Trophoblast cell (in vitro differentiated cells and primary cell): ENCODE data around the gene CUX1.

Experiments used
- DNase-seq, 2 donors: peaks; one replicate each; pipeline ENCODE4 v3.0.0-alpha.2; 2016
- H2AFZ ChIP-seq: 2 replicates; pipeline ENCODE4 v1.6.1; 2013; ENCODE audit warnings: low read length, moderate library complexity, mild to moderate bottlenecking; ENCODE audit not compliant: insufficient read depth, poor library complexity
- H2AK5ac ChIP-seq: 2 replicates; pipeline ENCODE4 v1.6.1; 2013; ENCODE audit warnings: mild to moderate bottlenecking, low read length
- H2BK120ac ChIP-seq: 2 replicates; pipeline ENCODE4 v1.6.1; 2013; ENCODE audit warnings: low read length, mild to moderate bottlenecking, moderate library complexity; ENCODE audit not compliant: insufficient read depth, poor library complexity
- H2BK12ac ChIP-seq: 2 replicates; pipeline ENCODE4 v1.6.1; 2013; ENCODE audit warnings: mild to moderate bottlenecking, low read length, moderate library complexity
- H2BK5ac ChIP-seq: 2 replicates; pipeline ENCODE4 v1.6.1; 2013; ENCODE audit warnings: low read length, low read depth, moderate library complexity, mild to moderate bottlenecking; ENCODE audit not compliant: poor library complexity
- H3K14ac ChIP-seq: 2 replicates; pipeline ENCODE4 v1.6.1; 2013; ENCODE audit warnings: mild to moderate bottlenecking, low read length
- H3K18ac ChIP-seq: 2 replicates; pipeline ENCODE4 v1.6.1; 2013; ENCODE audit warnings: mild to moderate bottlenecking, low read length
- H3K23ac ChIP-seq: 2 replicates; pipeline ENCODE4 v1.6.1; 2013; ENCODE audit warnings: low read length
- H3K27ac ChIP-seq: 2 replicates; pipeline ENCODE4 v1.5.1; 2013; ENCODE audit warnings: low read depth, mild to moderate bottlenecking, inconsistent platforms, low read length, moderate library complexity
- H3K27me3 ChIP-seq: 2 replicates; pipeline ENCODE4 v1.6.1; 2013; ENCODE audit warnings: inconsistent platforms, mild to moderate bottlenecking, low read length, moderate library complexity; ENCODE audit not compliant: insufficient read depth
- H3K36me3 ChIP-seq, 2 experiments: 1 replicate in 1 of 2; 2 replicates in 1 of 2; pipeline ENCODE4 v1.6.1; 2013; ENCODE audit warnings: low read length in 2 of 2, mild to moderate bottlenecking in 2 of 2, moderate library complexity in 1 of 2; ENCODE audit not compliant: insufficient read depth in 2 of 2, control insufficient read depth in 1 of 2
- H3K4ac ChIP-seq: 2 replicates; pipeline ENCODE4 v1.6.1; 2013; ENCODE audit warnings: low read depth, mild to moderate bottlenecking, low read length, moderate library complexity
- H3K4me1 ChIP-seq, 2 experiments: 1 replicate in 1 of 2; 2 replicates in 1 of 2; pipeline ENCODE4 v1.6.1; 2013; ENCODE audit warnings: low read length in 2 of 2, mild to moderate bottlenecking in 2 of 2, moderate library complexity in 1 of 2; ENCODE audit not compliant: insufficient read depth in 2 of 2, control insufficient read depth in 1 of 2
- H3K4me2 ChIP-seq: 2 replicates; pipeline ENCODE4 v1.6.1; 2013; ENCODE audit warnings: inconsistent platforms, mild to moderate bottlenecking, low read length, moderate library complexity
- H3K4me3 ChIP-seq: 2 replicates; pipeline ENCODE4 v1.5.1; 2013; ENCODE audit warnings: mild to moderate bottlenecking, low read depth, low read length, inconsistent platforms
- H3K79me1 ChIP-seq: one replicate; pipeline ENCODE4 v1.6.1; 2013; ENCODE audit warnings: low read length
- H3K79me2 ChIP-seq: 2 replicates; pipeline ENCODE4 v1.6.1; 2013; ENCODE audit warnings: low read length, mild to moderate bottlenecking; ENCODE audit not compliant: control insufficient read depth, insufficient read depth, poor library complexity
- H3K9ac ChIP-seq: 2 replicates; pipeline ENCODE4 v1.6.1; 2013; ENCODE audit warnings: mild to moderate bottlenecking, low read length
- H3K9me3 ChIP-seq: 2 replicates; pipeline ENCODE4 v1.6.1; 2013; ENCODE audit warnings: low read depth, mild to moderate bottlenecking, control low read depth, inconsistent platforms, low read length; ENCODE audit not compliant: insufficient read depth
- H4K12ac ChIP-seq: 2 replicates; pipeline ENCODE4 v1.6.1; 2013; ENCODE audit warnings: low read depth, mild to moderate bottlenecking, low read length, moderate library complexity
- H4K8ac ChIP-seq: 2 replicates; pipeline ENCODE4 v1.6.1; 2013; ENCODE audit warnings: low read depth, mild to moderate bottlenecking, low read length, moderate library complexity
- H4K91ac ChIP-seq: one replicate; pipeline ENCODE4 v1.6.1; 2013; ENCODE audit warnings: low read depth, mild to moderate bottlenecking, low read length, moderate library complexity
- WGBS: extraction: QIAGEN DNeasy Blood & Tissue Kit; methylation state at CpG from one replicate; pipeline ENCODE4 v1.1.7; 2013; ENCODE audit warnings: missing lambda C conversion rate; ENCODE audit not compliant: insufficient read length, insufficient coverage; ENCODE audit errors: extremely low coverage; 5-methylcytosine and 5-hydroxymethylcytosine counted together

CUX1 gene

GRCh38 chr7:102291056-102291915 lies 473.9 kb downstream of the CUX1 start:
- Histone ChIP-seq H3K4me1 (peaks cover 21 to 38% of the 10 kb centered on the region in 2 experiments), H3K79me2 (peaks cover 11% of the 10 kb centered on the region), H4K8ac (no peak overlapping the region), H2BK5ac (no peak overlapping the region), H4K91ac (no peak overlapping the region), H3K4me3 (peak overlapping the region; percentile 35), H3K4ac (no peak overlapping the region), H3K27ac (no peak overlapping the region), H4K12ac (no peak overlapping the region), H3K14ac (no peak overlapping the region), H3K9ac (no peak overlapping the region), H3K27me3 (no peaks in the 10 kb centered on the region), H2BK120ac (no peak overlapping the region), H3K18ac (no peak overlapping the region), H3K9me3 (no peaks in the 10 kb centered on the region), H3K4me2 (no peak overlapping the region), H3K79me1 (peaks cover 20% of the 10 kb centered on the region), H3K36me3 (peaks cover 0 to 2% of the 10 kb centered on the region in 2 experiments), H3K23ac (no peak overlapping the region), H2AK5ac (no peak overlapping the region), H2BK12ac (no peak overlapping the region), H2AFZ (no peak overlapping the region)
- WGBS: no CpG with 5 or more reads among the region's 18 CpGs
- no peak for DNase-seq

- no peak overlapping the region for H2BK5ac ChIP-seq
- H3K36me3 ChIP-seq: peaks cover 0 to 2% of the 10 kb centered on the region in 2 experiments
- no peaks in the 10 kb centered on the region for H3K27me3 ChIP-seq
- DNase-seq: no peak
- no peaks in the 10 kb centered on the region for H3K9me3 ChIP-seq
- no peak overlapping the region for H3K18ac ChIP-seq
- no peak overlapping the region for H4K8ac ChIP-seq
- no peak overlapping the region for H3K14ac ChIP-seq
- no peak overlapping the region for H3K9ac ChIP-seq
- peaks cover 23 to 42% of the 10 kb centered on the region in 2 experiments for H3K4me1 ChIP-seq
- no peak overlapping the region for H2AK5ac ChIP-seq
- no peak overlapping the region for H2AFZ ChIP-seq
- no peak overlapping the region for H2BK120ac ChIP-seq
- no peak overlapping the region for H2BK12ac ChIP-seq
- H3K27ac ChIP-seq: no peak overlapping the region
- H3K4ac ChIP-seq: no peak overlapping the region
- H3K79me2 ChIP-seq: peaks cover 8% of the 10 kb centered on the region
- no peak overlapping the region for H3K4me2 ChIP-seq
- no peak overlapping the region for H4K12ac ChIP-seq
- peaks cover 22% of the 10 kb centered on the region for H3K79me1 ChIP-seq
- no peak overlapping the region for H3K23ac ChIP-seq
- H3K4me3 ChIP-seq: peak overlapping the region; percentile 35
- H4K91ac ChIP-seq: no peak overlapping the region
- no CpG with 5 or more reads among the region's 2 CpGs for WGBS
Observed at GRCh38 chr7:102291916-102292267, 474.5 kb downstream of the CUX1 start.

DNA sequence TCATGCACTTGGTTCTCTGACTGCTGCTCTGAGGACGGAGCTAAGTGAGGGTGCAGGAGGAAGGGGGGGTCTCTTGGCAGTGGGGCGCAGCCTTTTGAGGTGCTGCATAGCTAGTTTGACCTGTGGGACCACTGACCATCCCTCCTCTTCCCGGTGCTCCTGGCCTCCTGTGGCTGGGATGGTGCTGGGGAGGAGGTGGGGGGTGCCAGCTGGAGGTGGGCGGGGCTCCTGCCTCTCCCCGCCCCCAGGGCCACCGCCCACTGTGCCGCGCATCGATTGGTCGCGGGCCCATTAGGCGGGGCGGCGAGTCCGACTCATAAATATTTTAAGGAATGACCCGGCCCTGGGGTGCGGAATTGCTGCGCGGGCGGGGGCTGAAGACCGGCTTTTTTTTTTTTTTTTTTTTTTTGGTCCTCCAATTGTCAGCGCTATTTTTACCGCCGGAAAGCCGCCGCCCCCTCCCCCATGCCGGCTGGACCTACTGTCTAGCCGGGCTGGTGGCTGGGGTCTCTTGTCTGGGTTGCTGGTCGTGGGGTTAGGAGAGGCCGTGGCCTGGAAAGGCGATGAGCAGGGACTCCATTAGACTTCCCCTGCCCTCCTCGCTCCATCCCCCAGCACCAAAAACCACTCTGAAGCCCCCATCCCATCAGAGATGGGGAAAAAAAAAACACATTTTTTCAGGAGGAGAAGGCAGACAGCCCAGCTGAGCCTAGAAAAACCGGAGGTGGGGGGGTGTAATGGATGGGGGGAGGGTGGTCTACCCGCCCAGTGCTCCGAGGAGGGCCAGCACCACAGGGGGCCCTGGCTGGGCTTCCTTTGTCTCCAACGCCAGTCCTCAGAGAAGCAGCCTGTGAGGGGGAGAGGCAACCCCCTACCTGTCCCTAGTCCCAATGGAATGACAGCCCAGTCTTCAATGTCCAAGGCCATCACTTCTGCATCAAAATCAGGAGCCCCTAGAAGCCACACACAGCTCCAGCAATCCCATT lies 475.7 kb downstream of the CUX1 start:
- Histone ChIP-seq H3K23ac (no peak overlapping the region), H2BK120ac (no peak overlapping the region), H4K8ac (no peak overlapping the region), H3K36me3 (peaks cover 1 to 2% of the 10 kb centered on the region in 2 experiments), H3K79me2 (peaks cover 3% of the 10 kb centered on the region), H3K27ac (no peak overlapping the region), H4K91ac (no peak overlapping the region), H2BK5ac (no peak overlapping the region), H3K9me3 (no peaks in the 10 kb centered on the region), H3K4me2 (peak overlapping the region; percentile 39), H2AK5ac (no peak overlapping the region), H3K4me1 (peaks cover 19 to 34% of the 10 kb centered on the region in 2 experiments), H3K27me3 (no peaks in the 10 kb centered on the region), H3K9ac (no peak overlapping the region), H3K18ac (no peak overlapping the region), H4K12ac (no peak overlapping the region), H3K79me1 (peaks cover 17% of the 10 kb centered on the region), H3K4ac (no peak overlapping the region), H2BK12ac (no peak overlapping the region), H2AFZ (no peak overlapping the region), H3K14ac (no peak overlapping the region), H3K4me3 (no peak overlapping the region)
- no peak for DNase-seq
- WGBS: no CpG with 5 or more reads among the region's 36 CpGs

- no CpG with 5 or more reads among the region's 3 CpGs for WGBS
- Histone ChIP-seq H3K9me3 (no peaks in the 10 kb centered on the region), H3K4me3 (no peak overlapping the region), H3K4me2 (no peak overlapping the region), H2BK5ac (peak overlapping the region; percentile 54), H3K27me3 (no peaks in the 10 kb centered on the region), H3K4ac (peak overlapping the region; percentile 30), H3K23ac (no peak overlapping the region), H3K14ac (peak overlapping the region; percentile 37), H2BK120ac (peak overlapping the region; percentile 64), H3K79me1 (peaks cover 17% of the 10 kb centered on the region), H3K18ac (peak overlapping the region; percentile 43), H2AFZ (no peak overlapping the region), H3K27ac (peak overlapping the region; percentile 44), H4K91ac (peak overlapping the region; percentile 82), H3K9ac (no peak overlapping the region), H3K79me2 (peaks cover 3% of the 10 kb centered on the region), H4K12ac (no peak overlapping the region), H3K36me3 (peaks cover 1 to 2% of the 10 kb centered on the region in 2 experiments), H3K4me1 (peaks cover 19 to 27% of the 10 kb centered on the region in 2 experiments), H2AK5ac (no peak overlapping the region), H2BK12ac (peak overlapping the region; percentile 14), H4K8ac (no peak overlapping the region)
- no peak for DNase-seq
Observed at GRCh38 chr7:102294589-102294988, 477.2 kb downstream of the CUX1 start.
